Aorta (tissue), 5 donors: ENCODE results near the gene RABGAP1L. TPM values are rescaled to one million over a fixed set of nuclear protein-coding genes. Genes with fewer than 3 reads are reported as not detected.
A peak's percentile ranks its signal among the peaks of the same experiment; 100 is the strongest.

Source experiments
- ATAC-seq: fragments of 200-7000 bp; cut with Tn5 transposase; one replicate; pipeline ENCODE4 v1.9.1; 2022; ENCODE audit warnings: moderate library complexity; ENCODE audit not compliant: low FRiP score
- DNase-seq, 2 donors: peaks; one replicate each; pipeline ENCODE4 v3.0.0-alpha.2; 2020
- H3K27ac ChIP-seq, 2 donors: one replicate each; pipeline ENCODE4 v1.5.1; 2013; ENCODE audit warnings: low read length in 2 of 2, mild to moderate bottlenecking in 2 of 2, moderate library complexity in 2 of 2, control low read depth in 1 of 2, inconsistent platforms in 1 of 2, low read depth in 1 of 2
- H3K27me3 ChIP-seq, 2 donors: one replicate each; pipeline ENCODE4 v1.6.1; 2013; ENCODE audit warnings: control low read depth in 1 of 2, low read length in 1 of 2, mild to moderate bottlenecking in 1 of 2, moderate library complexity in 1 of 2; ENCODE audit not compliant: insufficient read depth in 2 of 2, control insufficient read depth in 1 of 2
- H3K36me3 ChIP-seq, 2 donors: one replicate each; pipeline ENCODE4 v1.6.1; 2013; ENCODE audit warnings: control low read depth in 1 of 2, low read length in 1 of 2, mild to moderate bottlenecking in 1 of 2; ENCODE audit not compliant: insufficient read depth in 2 of 2, control insufficient read depth in 1 of 2
- H3K4me1 ChIP-seq, 2 donors: one replicate each; pipeline ENCODE4 v1.6.1; 2013; ENCODE audit warnings: low read length in 2 of 2, control low read depth in 1 of 2, mild to moderate bottlenecking in 1 of 2, moderate library complexity in 1 of 2; ENCODE audit not compliant: insufficient read depth in 2 of 2, control insufficient read depth in 1 of 2
- H3K4me3 ChIP-seq, 2 donors: one replicate each; pipeline ENCODE4 v1.5.1; 2013; ENCODE audit warnings: low read length in 2 of 2, control low read depth in 1 of 2, mild to moderate bottlenecking in 1 of 2
- H3K9me3 ChIP-seq: one replicate; pipeline ENCODE4 v1.6.1; 2013; ENCODE audit warnings: mild to moderate bottlenecking, low read length; ENCODE audit not compliant: control insufficient read depth
- WGBS, 2 donors: extraction: QIAGEN DNeasy Blood & Tissue Kit; methylation state at CpG; one replicate each; pipeline ENCODE4 v1.1.7; 2013; 5-methylcytosine and 5-hydroxymethylcytosine counted together
- intact Hi-C, 2 donors: fragments of 100-400 bp; cut with DNase I; formaldehyde crosslinking; loops; one replicate each; pipeline versions ENCODE4 v1.14.2 to v1.15.0; 2022
- polyA plus RNA-seq, 2 donors: library from polyadenylated mRNA; stranded (reverse); fragments of 200-250 nt; gene quantifications; one replicate each; pipeline ENCODE4 v1.2.3, GENCODE V29; 2013
- total RNA-seq, 2 donors: library from RNA; stranded (reverse); fragmentation: NEBNext Ultra II Directional; extraction: Animal tissue kit (Norgen Biotek cat#: 25700); gene quantifications; one replicate each; pipeline ENCODE4 v1.2.1, GENCODE V29; 2021
- donor health status: healthy with polysubstance abuse.
- donor health status: Bipolar disorder and iron deficiency.
- donor health status: DM: no; HTN: no; CAD: no.
- donor health status: DM: no; HTN: no; CAD: no.
- donor health status: DM: yes; HTN: yes; CAD: no.

The RABGAP1L gene
- total and polyA plus RNA-seq, 4 donors, result 14.8 to 56.4 (median 38.4) TPM

GRCh38 chr1:174657411-174657810, 498.1 kb downstream of the RABGAP1L start:
- Histone ChIP-seq H3K4me3 (no peak overlapping the region), H3K9me3 (no peaks in the 10 kb centered on the region), H3K27ac (no peak overlapping the region), H3K27me3 (no peaks in the 10 kb centered on the region), H3K4me1 (peaks cover 0 to 2% of the 10 kb centered on the region in 2 donors), H3K36me3 (no peaks in the 10 kb centered on the region)
- ATAC-seq (no peak), DNase-seq (no peak)
- intact Hi-C loops, result no loop called here

GRCh38 chr1:174657893-174658292, 498.6 kb downstream of the RABGAP1L start:
- no peaks in the 10 kb centered on the region for H3K9me3 ChIP-seq
- intact Hi-C loops, result no loop called here
- no peaks in the 10 kb centered on the region for H3K27me3 ChIP-seq
- H3K36me3 ChIP-seq, result no peaks in the 10 kb centered on the region
- WGBS, 2 donors, result 81 to 85% methylated on average over 1 of the region's 1 CpG
- no peak for ATAC-seq
- no peak overlapping the region for H3K4me3 ChIP-seq
- H3K4me1 ChIP-seq, result peaks cover 0 to 2% of the 10 kb centered on the region in 2 donors
- DNase-seq, result no peak
- H3K27ac ChIP-seq, result no peak overlapping the region

- Histone ChIP-seq H3K4me1 (no peaks in the 10 kb centered on the region), H3K27ac (no peak overlapping the region), H3K4me3 (no peak overlapping the region), H3K36me3 (no peaks in the 10 kb centered on the region), H3K27me3 (no peaks in the 10 kb centered on the region), H3K9me3 (no peaks in the 10 kb centered on the region)
- DNase-seq, result no peak
- 55 to 59% methylated on average over 3 of the region's 3 CpGs for WGBS, 2 donors
- intact Hi-C loops, result no loop called here
- ATAC-seq, result no peak
Measured at GRCh38 chr1:174659823-174660222, 500.5 kb downstream of the RABGAP1L start.

- Histone ChIP-seq H3K27me3 (no peaks in the 10 kb centered on the region), H3K9me3 (no peaks in the 10 kb centered on the region), H3K4me1 (no peaks in the 10 kb centered on the region), H3K36me3 (no peaks in the 10 kb centered on the region), H3K27ac (no peak overlapping the region), H3K4me3 (no peak overlapping the region)
- intact Hi-C loops, result no loop called here
- no peak for DNase-seq
- ATAC-seq, result no peak
- WGBS, 2 donors, result 88 to 90% methylated on average over 1 of the region's 1 CpG
Measured at GRCh38 chr1:174660476-174660875, 501.2 kb downstream of the RABGAP1L start.

GRCh38 chr1:174663358-174663757, 504.0 kb downstream of the RABGAP1L start:
- Histone ChIP-seq H3K36me3 (no peaks in the 10 kb centered on the region), H3K27ac (no peak overlapping the region), H3K27me3 (no peaks in the 10 kb centered on the region), H3K4me1 (no peaks in the 10 kb centered on the region), H3K4me3 (no peak overlapping the region), H3K9me3 (no peaks in the 10 kb centered on the region)
- ATAC-seq, result no peak
- 86 to 89% methylated on average over 4 of the region's 4 CpGs for WGBS, 2 donors
- intact Hi-C loops, result no loop called here
- no peak for DNase-seq

- intact Hi-C loops, result no loop called here
- no peak for ATAC-seq
Measured at GRCh38 chr1:174666248-174666647, 506.9 kb downstream of the RABGAP1L start.

GRCh38 chr1:174671826-174672225, 512.5 kb downstream of the RABGAP1L start:
- intact Hi-C loops, result no loop called here
- H3K9me3 ChIP-seq, result peaks cover 2% of the 10 kb centered on the region
- no peaks in the 10 kb centered on the region for H3K4me1 ChIP-seq
- no peaks in the 10 kb centered on the region for H3K27me3 ChIP-seq
- WGBS, 2 donors, result 85 to 87% methylated on average over 2 of the region's 2 CpGs
- no peak overlapping the region for H3K4me3 ChIP-seq
- no peaks in the 10 kb centered on the region for H3K36me3 ChIP-seq
- no peak overlapping the region for H3K27ac ChIP-seq
- DNase-seq (no peak), ATAC-seq (no peak)

More at GRCh38 chr1:174666248-174666647, 506.9 kb downstream of the RABGAP1L start:
- peaks cover 2% of the 10 kb centered on the region for H3K9me3 ChIP-seq
- 75 to 81% methylated on average over 3 of the region's 3 CpGs for WGBS, 2 donors
- no peak for DNase-seq
- H3K4me3 ChIP-seq, result no peak overlapping the region
- H3K4me1 ChIP-seq, result no peaks in the 10 kb centered on the region
- no peaks in the 10 kb centered on the region for H3K27me3 ChIP-seq
- no peak overlapping the region for H3K27ac ChIP-seq
- no peaks in the 10 kb centered on the region for H3K36me3 ChIP-seq

GRCh38 chr1:174676856-174677255, 517.5 kb downstream of the RABGAP1L start:
- intact Hi-C loops, result no loop called here
- no peaks in the 10 kb centered on the region for H3K4me1 ChIP-seq
- no peak overlapping the region for H3K4me3 ChIP-seq
- no peak overlapping the region for H3K27ac ChIP-seq
- WGBS, 2 donors, result 98% methylated on average over 3 of the region's 3 CpGs
- no peaks in the 10 kb centered on the region for H3K9me3 ChIP-seq
- DNase-seq, result no peak
- no peak for ATAC-seq
- H3K36me3 ChIP-seq, result no peaks in the 10 kb centered on the region
- no peaks in the 10 kb centered on the region for H3K27me3 ChIP-seq

GRCh38 chr1:174678657-174679056, 519.3 kb downstream of the RABGAP1L start:
- Histone ChIP-seq H3K4me3 (no peak overlapping the region), H3K9me3 (no peaks in the 10 kb centered on the region), H3K27me3 (no peaks in the 10 kb centered on the region), H3K36me3 (no peaks in the 10 kb centered on the region), H3K27ac (no peak overlapping the region), H3K4me1 (no peaks in the 10 kb centered on the region)
- ATAC-seq (no peak), DNase-seq (peak in 1 of 2 donors; percentile 46)
- intact Hi-C loops, result no loop called here
- 96 to 99% methylated on average over 7 of the region's 7 CpGs for WGBS, 2 donors
